ENCODE data around the gene THG1L. TPM values are rescaled to one million over a fixed set of nuclear protein-coding genes. Genes with fewer than 3 reads are reported as not detected.

Gene THG1L
- total RNA-seq, 6 experiments from 2014 or later, result 13.2 to 16.1 (median 13.5) TPM

GRCh38 chr5:157747173-157747740 lies 16.0 kb downstream of the THG1L start:
- peak overlapping the region; percentile 87 for H3K27ac Mint-ChIP-seq
- peaks cover 67% of the 10 kb centered on the region for H3K4me1 Mint-ChIP-seq (ENCODE audit: low read depth)
- DNase-seq, result no peak
- no peak for TF ChIP-seq CTCF (IDR thresholded peaks at IDR 0.05)
- H3K9me3 Mint-ChIP-seq, result no peaks in the 10 kb centered on the region
- no peaks in the 10 kb centered on the region for H3K36me3 Mint-ChIP-seq (ENCODE audit: low read depth)
- peak overlapping the region; percentile 65 for H3K4me3 Mint-ChIP-seq
- peaks cover 1% of the 10 kb centered on the region; the same call in 1 of the 2 replicates for H3K27me3 Mint-ChIP-seq (ENCODE audit: insufficient read depth)

DNA sequence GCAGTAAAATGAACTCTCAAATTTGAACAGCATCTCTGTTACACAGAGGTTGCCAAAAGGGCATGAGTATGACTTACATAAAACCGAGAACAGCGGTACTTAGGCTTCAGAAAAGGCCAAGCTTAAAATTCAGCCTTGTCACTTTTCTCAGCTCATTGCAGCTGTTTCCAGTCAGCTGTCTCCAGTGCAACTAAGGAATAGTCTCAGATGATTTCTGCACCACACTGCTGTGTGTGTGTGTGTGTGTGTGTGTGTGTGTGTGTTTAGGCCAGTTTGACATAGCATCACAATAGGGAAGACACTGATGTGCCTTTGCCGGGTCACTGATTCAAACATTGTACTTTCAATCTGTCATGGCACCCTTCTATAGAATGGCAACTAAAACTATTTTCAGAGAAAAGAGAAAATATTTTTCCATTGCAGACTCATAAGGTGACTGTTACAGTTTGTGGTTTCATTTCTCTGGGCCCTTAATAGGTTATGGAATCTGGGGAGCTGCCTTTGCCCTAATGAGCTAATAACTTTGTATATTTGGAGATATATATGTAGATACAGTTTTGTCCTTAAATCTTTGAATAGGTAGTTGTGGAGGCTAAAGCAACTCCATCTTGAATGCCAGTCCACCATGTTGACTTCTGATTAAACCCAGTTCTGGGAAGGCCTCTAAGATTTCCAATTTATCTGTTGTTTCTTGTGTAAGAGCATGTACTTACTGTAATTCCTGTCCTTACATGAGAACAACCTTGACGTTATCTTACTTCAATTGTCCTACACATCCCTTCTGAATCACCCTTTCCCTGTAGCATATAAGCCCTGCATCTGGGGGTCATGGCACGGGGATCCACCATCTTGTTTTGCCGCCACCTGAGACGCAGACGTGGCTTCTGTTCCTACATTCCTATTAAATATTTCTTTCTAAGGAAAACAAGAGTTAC lies 16.8 kb downstream of the THG1L start:
- Mint-ChIP-seq H3K36me3 (ENCODE audit: low read depth) (no peaks in the 10 kb centered on the region), H3K27ac (peak overlapping the region; percentile 87), H3K4me1 (ENCODE audit: low read depth) (peaks cover 62% of the 10 kb centered on the region), H3K4me3 (peak overlapping the region; percentile 65), H3K27me3 (ENCODE audit: insufficient read depth) (peaks cover 1% of the 10 kb centered on the region; the same call in 1 of the 2 replicates), H3K9me3 (no peaks in the 10 kb centered on the region)
- TF ChIP-seq CTCF (IDR thresholded peaks at IDR 0.05), result no peak
- no peak for DNase-seq

GRCh38 chr5:157748760-157749461 lies 17.7 kb downstream of the THG1L start:
- Mint-ChIP-seq H3K9me3 (no peaks in the 10 kb centered on the region), H3K27me3 (ENCODE audit: insufficient read depth) (no peaks in the 10 kb centered on the region; the same call in 1 of the 2 replicates), H3K4me1 (ENCODE audit: low read depth) (peaks cover 59% of the 10 kb centered on the region), H3K4me3 (peak overlapping the region; percentile 27), H3K36me3 (ENCODE audit: low read depth) (no peaks in the 10 kb centered on the region), H3K27ac (peak overlapping the region; percentile 87)
- peak; percentile 56 for TF ChIP-seq CTCF (IDR thresholded peaks at IDR 0.05)
- DNase-seq, result peak; percentile 89

DNA sequence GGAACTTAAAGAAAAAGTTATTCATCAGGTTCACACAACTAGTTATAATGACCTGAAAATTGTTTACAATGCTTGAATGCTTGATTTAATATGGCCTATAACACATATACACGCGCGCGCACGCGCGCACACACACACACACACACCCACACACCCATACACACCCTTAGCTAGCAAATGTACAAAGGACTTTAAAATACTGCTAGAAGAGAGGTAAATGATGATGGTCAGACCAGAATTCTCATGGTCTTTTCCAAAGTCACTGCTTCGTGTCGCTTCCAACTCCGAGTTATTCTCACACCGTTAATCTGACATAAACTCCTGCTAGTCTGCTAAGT lies 18.2 kb downstream of the THG1L start:
- peaks cover 55% of the 10 kb centered on the region for H3K4me1 Mint-ChIP-seq (ENCODE audit: low read depth)
- no peaks in the 10 kb centered on the region; the same call in 1 of the 2 replicates for H3K27me3 Mint-ChIP-seq (ENCODE audit: insufficient read depth)
- H3K4me3 Mint-ChIP-seq, result no peak overlapping the region
- peak overlapping the region; percentile 73 for H3K27ac Mint-ChIP-seq
- no peaks in the 10 kb centered on the region for H3K9me3 Mint-ChIP-seq
- DNase-seq, result no peak
- no peaks in the 10 kb centered on the region for H3K36me3 Mint-ChIP-seq (ENCODE audit: low read depth)
- TF ChIP-seq CTCF (IDR thresholded peaks at IDR 0.05), result no peak

DNA sequence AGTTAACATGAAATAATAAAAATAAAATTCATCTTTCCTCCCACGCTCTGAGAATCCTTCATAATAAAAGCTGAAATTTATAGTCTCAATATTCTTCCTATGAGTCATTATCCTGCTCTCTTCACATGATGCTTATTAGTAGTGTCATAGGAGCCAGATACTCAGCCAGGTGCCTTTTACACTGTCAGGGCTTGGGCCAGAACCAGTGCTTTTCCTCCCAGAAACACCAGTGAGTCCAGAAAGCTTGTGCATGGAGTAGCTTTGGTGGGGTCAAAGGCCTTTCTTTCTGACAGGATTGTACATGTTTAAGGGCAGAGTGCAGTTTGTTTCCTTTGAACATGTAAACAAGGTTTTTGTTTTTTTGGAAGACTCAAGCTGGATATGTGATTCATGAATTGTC lies 19.1 kb downstream of the THG1L start:
- Mint-ChIP-seq H3K4me1 (ENCODE audit: low read depth) (peaks cover 46% of the 10 kb centered on the region), H3K4me3 (no peak overlapping the region), H3K27ac (peak overlapping the region; percentile 73), H3K27me3 (ENCODE audit: insufficient read depth) (no peaks in the 10 kb centered on the region; the same call in 1 of the 2 replicates), H3K9me3 (no peaks in the 10 kb centered on the region), H3K36me3 (ENCODE audit: low read depth) (no peaks in the 10 kb centered on the region)
- DNase-seq, result peak; percentile 41
- TF ChIP-seq CTCF (IDR thresholded peaks at IDR 0.05), result no peak
